Gastroesophageal sphincter (tissue), 3 donors: ENCODE results near the gene KCNH4.

ENCODE experiments used
- CTCF ChIP-seq, 4 experiments: fragments of 200-600 bp in 2 of 4; fragments of 450-650 bp in 2 of 4; sonication (generic) in 1 of 4; IDR thresholded peaks; one replicate each; pipeline ENCODE4 v1.5.1; 2017 to 2019; ENCODE audit warnings: antibody characterized with exemption in 4 of 4, mild to moderate bottlenecking in 2 of 4, moderate library complexity in 2 of 4
- EP300 ChIP-seq: sonication (generic); formaldehyde crosslinking; IDR thresholded peaks from one replicate; pipeline ENCODE4 v1.6.1; 2017; ENCODE audit warnings: antibody characterized with exemption, mild to moderate bottlenecking

DNA sequence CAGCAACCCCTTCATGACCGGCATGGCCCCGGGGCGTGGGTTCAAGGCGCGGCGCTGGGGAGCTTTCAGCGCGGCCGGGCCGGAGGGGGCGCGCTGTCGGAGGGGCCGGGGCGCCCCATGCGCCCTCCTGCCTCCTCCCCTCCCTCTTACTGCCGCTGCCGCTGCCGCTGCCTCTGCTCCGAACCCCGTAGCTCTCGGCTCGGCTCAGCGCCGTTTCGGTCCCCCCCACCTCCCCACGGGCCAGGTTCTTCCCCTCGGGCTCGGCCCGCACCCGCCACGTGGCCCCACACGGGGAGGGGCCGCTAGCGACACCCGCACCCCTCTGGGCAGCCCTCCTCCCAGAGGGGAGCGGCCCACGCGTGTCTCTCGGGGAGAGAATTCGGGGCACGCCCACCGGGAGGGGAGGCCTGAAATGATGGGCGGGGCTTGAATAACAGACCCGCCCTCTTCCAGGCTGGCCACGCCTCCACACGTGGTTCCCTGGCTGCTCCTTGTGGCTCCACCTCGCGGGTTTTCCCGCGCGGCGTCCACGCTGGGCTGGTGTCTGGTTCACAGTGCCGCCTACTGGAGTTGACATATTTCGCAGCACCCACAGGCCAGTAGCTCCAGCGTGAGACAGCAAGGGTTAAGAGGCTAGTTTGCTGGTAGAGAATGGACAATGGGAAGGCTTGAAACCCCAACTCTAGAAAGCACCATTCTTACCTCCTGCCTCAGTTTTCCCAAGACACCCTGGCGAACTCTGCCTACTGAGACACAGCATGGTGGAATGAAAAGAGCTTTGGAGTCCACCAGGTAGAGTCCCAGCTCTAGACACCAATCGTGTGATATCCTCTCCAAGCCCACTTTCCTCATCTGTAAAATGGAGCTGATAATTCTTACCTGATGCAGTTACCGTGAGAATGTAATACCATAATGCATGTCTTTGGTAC, at the start of gene KCNH4:
- TF ChIP-seq EP300 (no peak), CTCF (IDR thresholded peaks at IDR 0.05) (peak in 3 of 4 experiments; percentile 36 to 54 (median 54))
